Type B pancreatic cell (in vitro differentiated cells): ENCODE data around the gene PRIMPOL. TPM values are rescaled to one million over a fixed set of nuclear protein-coding genes. Genes with fewer than 3 reads are reported as not detected.

ENCODE experiments used
- DNase-seq: peaks from one replicate; pipeline ENCODE4 v3.0.0; 2021; ENCODE audit warnings: mixed read lengths; ENCODE audit not compliant: unreplicated experiment; ENCODE audit errors: extremely low spot score
- H3K27ac Mint-ChIP-seq: 2 replicates; pipeline ENCODE4 v1.8.0; 2021; ENCODE audit warnings: mild to moderate bottlenecking, mixed read lengths
- H3K27me3 Mint-ChIP-seq: 2 replicates; pipeline ENCODE4 v1.8.0; 2021; ENCODE audit warnings: mixed read lengths
- H3K36me3 Mint-ChIP-seq: 2 replicates; pipeline ENCODE4 v1.8.0; 2021; ENCODE audit warnings: mixed read lengths
- H3K4me1 Mint-ChIP-seq: one replicate; pipeline ENCODE4 v1.8.0; 2021; ENCODE audit warnings: mixed read lengths; ENCODE audit not compliant: unreplicated experiment
- H3K4me3 Mint-ChIP-seq: 2 replicates; pipeline ENCODE4 v1.8.0; 2021; ENCODE audit warnings: mild to moderate bottlenecking, mixed read lengths
- H3K9me3 Mint-ChIP-seq: 2 replicates; pipeline ENCODE4 v1.8.0; 2021; ENCODE audit warnings: mixed read lengths
- total RNA-seq: library from RNA; stranded (reverse); gene quantifications from 2 replicates; pipeline ENCODE4 v1.2.1, GENCODE V29; 2021; ENCODE audit warnings: low replicate concordance
- TF ChIP-seq, protein P1 (sequence below): fragments of 200-600 bp; sonication (generic); conservative IDR thresholded peaks from 2 replicates; pipeline ENCODE4 v1.5.0; 2021; ENCODE audit warnings: antibody characterized with exemption, mild to moderate bottlenecking

The PRIMPOL gene
- total RNA-seq, 1 donor from 2014 or later, result 24.6 TPM

DNA sequence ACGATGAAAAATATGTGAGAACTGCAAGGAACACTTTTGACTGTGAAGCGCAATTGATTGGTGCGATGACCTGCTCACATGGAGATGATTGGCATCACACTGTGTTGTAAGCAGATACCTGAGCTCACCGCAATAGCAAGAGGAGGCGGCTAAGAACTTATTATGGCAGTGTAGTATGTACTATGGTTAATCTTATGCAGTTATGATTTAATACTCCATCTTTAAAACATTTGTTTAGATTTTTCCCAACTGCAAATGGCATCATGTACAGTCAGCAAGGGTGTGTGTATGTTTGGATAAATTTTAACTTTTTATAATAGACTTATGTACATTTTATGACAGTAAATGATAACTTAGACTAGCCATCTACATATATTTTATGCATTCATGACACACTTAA, 25.5 kb downstream of the PRIMPOL start:
- H3K4me1 Mint-ChIP-seq, result no peaks in the 10 kb centered on the region
- H3K36me3 Mint-ChIP-seq, result peaks cover 13% of the 10 kb centered on the region
- H3K9me3 Mint-ChIP-seq, result no peaks in the 10 kb centered on the region
- no peak overlapping the region for H3K4me3 Mint-ChIP-seq
- TF ChIP-seq, protein P1, sequence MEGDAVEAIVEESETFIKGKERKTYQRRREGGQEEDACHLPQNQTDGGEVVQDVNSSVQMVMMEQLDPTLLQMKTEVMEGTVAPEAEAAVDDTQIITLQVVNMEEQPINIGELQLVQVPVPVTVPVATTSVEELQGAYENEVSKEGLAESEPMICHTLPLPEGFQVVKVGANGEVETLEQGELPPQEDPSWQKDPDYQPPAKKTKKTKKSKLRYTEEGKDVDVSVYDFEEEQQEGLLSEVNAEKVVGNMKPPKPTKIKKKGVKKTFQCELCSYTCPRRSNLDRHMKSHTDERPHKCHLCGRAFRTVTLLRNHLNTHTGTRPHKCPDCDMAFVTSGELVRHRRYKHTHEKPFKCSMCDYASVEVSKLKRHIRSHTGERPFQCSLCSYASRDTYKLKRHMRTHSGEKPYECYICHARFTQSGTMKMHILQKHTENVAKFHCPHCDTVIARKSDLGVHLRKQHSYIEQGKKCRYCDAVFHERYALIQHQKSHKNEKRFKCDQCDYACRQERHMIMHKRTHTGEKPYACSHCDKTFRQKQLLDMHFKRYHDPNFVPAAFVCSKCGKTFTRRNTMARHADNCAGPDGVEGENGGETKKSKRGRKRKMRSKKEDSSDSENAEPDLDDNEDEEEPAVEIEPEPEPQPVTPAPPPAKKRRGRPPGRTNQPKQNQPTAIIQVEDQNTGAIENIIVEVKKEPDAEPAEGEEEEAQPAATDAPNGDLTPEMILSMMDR, result no peak
- H3K27ac Mint-ChIP-seq, result no peak overlapping the region
- no peaks in the 10 kb centered on the region for H3K27me3 Mint-ChIP-seq
- DNase-seq, result no peak

DNA sequence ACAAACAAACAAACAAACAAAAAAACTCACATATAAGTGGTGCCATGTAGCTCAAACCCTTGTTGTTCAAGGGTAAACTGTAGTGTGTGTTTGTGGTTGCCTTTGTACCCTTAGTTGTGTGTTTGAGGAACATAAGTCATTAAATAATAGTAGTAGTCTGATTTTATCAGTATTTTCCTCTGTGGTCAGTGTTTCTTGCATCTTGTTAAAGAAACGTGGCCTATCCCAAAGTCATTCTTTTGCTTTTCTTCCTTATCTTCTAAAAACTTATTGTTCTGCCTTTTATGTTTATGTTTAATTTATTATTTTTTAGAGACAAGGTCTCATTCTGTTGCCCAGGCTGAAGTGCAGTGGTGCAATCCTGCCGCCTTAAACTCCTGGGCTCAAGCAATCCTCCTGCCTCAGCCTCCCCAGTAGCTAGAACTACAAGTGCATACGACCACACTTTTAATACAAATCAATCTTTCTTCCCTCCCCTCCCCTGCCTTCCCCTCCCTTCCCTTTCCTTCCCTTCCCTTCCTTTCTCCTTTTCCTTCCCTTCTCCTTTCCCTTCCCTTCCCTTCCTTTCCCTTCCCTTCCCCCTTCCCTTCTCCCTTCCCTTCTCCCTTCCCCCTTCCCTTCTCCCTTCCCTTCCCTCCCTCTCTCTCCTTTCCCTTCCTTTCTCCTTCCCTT, 26.4 kb downstream of the PRIMPOL start:
- Mint-ChIP-seq H3K4me1 (no peaks in the 10 kb centered on the region), H3K27me3 (no peaks in the 10 kb centered on the region), H3K36me3 (peaks cover 17% of the 10 kb centered on the region), H3K4me3 (no peak overlapping the region), H3K27ac (no peak overlapping the region), H3K9me3 (no peaks in the 10 kb centered on the region)
- no peak for DNase-seq
- TF ChIP-seq, protein P1, result no peak

DNA sequence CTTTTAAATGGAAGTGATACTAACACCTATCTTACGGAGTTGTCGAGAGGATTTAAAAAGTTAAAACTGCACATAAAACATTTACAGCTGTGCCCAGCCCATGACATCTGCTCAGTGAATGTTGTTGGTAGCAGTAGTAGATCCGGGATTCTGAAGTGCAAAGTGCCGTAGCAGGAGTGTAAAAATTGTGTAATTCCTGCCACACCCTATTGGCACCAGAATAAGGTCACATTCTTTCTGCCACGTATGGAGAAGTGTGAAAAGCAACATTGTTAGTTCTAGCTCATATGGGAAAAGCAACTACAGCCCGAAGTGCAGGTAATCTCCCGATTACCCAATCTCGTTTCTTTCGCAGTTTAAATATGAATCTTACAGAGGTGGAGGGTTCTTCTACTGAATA, 31.2 kb downstream of the PRIMPOL start:
- H3K27me3 Mint-ChIP-seq, result no peaks in the 10 kb centered on the region
- DNase-seq, result no peak
- no peak overlapping the region for H3K4me3 Mint-ChIP-seq
- H3K9me3 Mint-ChIP-seq, result no peaks in the 10 kb centered on the region
- no peak overlapping the region for H3K27ac Mint-ChIP-seq
- H3K36me3 Mint-ChIP-seq, result peaks cover 14% of the 10 kb centered on the region
- H3K4me1 Mint-ChIP-seq, result no peaks in the 10 kb centered on the region
- TF ChIP-seq, protein P1, result no peak

- Mint-ChIP-seq H3K36me3 (peaks cover 22% of the 10 kb centered on the region), H3K4me3 (no peak overlapping the region), H3K9me3 (no peaks in the 10 kb centered on the region), H3K27me3 (no peaks in the 10 kb centered on the region), H3K27ac (no peak overlapping the region), H3K4me1 (no peaks in the 10 kb centered on the region)
- TF ChIP-seq, protein P1, result no peak
- no peak for DNase-seq
Observed at GRCh38 chr4:184681916-184682315, 32.4 kb downstream of the PRIMPOL start.

DNA sequence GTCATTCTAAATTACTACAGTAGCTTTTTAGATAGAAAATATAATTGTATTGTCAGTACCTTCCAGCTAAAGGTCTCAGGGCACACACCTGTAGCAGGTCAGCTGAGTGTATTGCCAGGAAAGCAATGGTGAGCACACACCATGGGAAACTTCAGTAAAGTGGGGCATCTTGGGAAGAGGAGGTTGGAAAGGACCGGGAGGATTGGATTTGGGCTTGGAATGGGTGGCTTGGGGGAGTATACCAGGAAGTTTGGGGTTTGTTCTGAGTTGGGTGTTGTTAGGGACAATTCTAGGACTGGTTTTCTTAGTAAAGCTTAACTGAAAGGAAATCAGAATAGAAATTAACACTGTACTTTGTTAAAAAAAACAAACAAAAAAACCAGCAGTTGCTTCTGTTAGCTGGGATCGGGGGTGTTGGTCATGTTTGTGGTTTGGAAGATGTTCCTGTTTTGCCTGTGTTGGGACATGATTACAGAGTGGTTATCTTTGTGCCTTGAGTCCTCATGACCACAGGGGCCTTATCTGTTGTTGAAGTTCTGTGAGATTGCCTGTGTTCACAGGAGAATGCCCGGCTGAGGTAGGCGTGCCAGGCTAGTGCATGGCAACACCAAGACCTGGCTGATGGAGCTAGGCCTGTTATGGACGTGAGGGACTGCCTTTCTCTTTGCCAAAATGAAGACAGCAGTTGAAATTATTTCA, 35.1 kb downstream of the PRIMPOL start:
- Mint-ChIP-seq H3K4me1 (peaks cover 6% of the 10 kb centered on the region), H3K27me3 (no peaks in the 10 kb centered on the region), H3K36me3 (peaks cover 28% of the 10 kb centered on the region), H3K4me3 (no peak overlapping the region), H3K27ac (no peak overlapping the region), H3K9me3 (no peaks in the 10 kb centered on the region)
- no peak for DNase-seq
- TF ChIP-seq, protein P1, result no peak
